Choroid plexus epithelial cell (primary cell): ENCODE measurements around the gene CENATAC.

ENCODE experiments used
- DNase-seq: peaks from one replicate; pipeline ENCODE4 v3.0.0-alpha.2; 2010; ENCODE audit warnings: low read depth
- H3K4me3 ChIP-seq: 2 replicates; pipeline ENCODE4 v1.5.1; 2011; ENCODE audit warnings: low read depth, mild to moderate bottlenecking, control low read depth, low read length, moderate library complexity
- TF ChIP-seq, protein P1 (sequence below): conservative IDR thresholded peaks from 2 replicates; pipeline ENCODE4 v1.5.1; 2011; ENCODE audit warnings: low read depth, mild to moderate bottlenecking, control low read depth, inconsistent platforms, low read length, moderate library complexity

The CENATAC gene

GRCh38 chr11:119065369-119065768 is 67.4 kb downstream of the CENATAC start:
- TF ChIP-seq, protein P1, sequence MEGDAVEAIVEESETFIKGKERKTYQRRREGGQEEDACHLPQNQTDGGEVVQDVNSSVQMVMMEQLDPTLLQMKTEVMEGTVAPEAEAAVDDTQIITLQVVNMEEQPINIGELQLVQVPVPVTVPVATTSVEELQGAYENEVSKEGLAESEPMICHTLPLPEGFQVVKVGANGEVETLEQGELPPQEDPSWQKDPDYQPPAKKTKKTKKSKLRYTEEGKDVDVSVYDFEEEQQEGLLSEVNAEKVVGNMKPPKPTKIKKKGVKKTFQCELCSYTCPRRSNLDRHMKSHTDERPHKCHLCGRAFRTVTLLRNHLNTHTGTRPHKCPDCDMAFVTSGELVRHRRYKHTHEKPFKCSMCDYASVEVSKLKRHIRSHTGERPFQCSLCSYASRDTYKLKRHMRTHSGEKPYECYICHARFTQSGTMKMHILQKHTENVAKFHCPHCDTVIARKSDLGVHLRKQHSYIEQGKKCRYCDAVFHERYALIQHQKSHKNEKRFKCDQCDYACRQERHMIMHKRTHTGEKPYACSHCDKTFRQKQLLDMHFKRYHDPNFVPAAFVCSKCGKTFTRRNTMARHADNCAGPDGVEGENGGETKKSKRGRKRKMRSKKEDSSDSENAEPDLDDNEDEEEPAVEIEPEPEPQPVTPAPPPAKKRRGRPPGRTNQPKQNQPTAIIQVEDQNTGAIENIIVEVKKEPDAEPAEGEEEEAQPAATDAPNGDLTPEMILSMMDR = peak; percentile 75
- DNase-seq = peak; percentile 62
- no peak overlapping the region for H3K4me3 ChIP-seq
